AG09309 (cell line): Measurements from ENCODE around the gene TMBIM4.
"Not testable (repeated sequence)": the region's sequence is repeated elsewhere in the genome, so short reads cannot be mapped to it uniquely, and the experiment has no call there.

Source experiments
- DNase-seq: peaks from one replicate; pipeline ENCODE4 v3.0.0-alpha.2; 2010; ENCODE audit warnings: low read depth
- H3K4me3 ChIP-seq: 2 replicates; pipeline ENCODE4 v1.5.1; 2011; ENCODE audit warnings: mild to moderate bottlenecking, low read depth, low read length, moderate library complexity; ENCODE audit not compliant: control insufficient read depth
- TF ChIP-seq, protein P1 (sequence below): IDR thresholded peaks from 2 replicates; pipeline ENCODE4 v1.5.1; 2011; ENCODE audit warnings: mild to moderate bottlenecking, low read depth, low read length, inconsistent platforms; ENCODE audit not compliant: insufficient read depth, control insufficient read depth; ENCODE audit errors: missing control alignments

Gene TMBIM4, protein sequence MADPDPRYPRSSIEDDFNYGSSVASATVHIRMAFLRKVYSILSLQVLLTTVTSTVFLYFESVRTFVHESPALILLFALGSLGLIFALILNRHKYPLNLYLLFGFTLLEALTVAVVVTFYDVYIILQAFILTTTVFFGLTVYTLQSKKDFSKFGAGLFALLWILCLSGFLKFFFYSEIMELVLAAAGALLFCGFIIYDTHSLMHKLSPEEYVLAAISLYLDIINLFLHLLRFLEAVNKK

DNA sequence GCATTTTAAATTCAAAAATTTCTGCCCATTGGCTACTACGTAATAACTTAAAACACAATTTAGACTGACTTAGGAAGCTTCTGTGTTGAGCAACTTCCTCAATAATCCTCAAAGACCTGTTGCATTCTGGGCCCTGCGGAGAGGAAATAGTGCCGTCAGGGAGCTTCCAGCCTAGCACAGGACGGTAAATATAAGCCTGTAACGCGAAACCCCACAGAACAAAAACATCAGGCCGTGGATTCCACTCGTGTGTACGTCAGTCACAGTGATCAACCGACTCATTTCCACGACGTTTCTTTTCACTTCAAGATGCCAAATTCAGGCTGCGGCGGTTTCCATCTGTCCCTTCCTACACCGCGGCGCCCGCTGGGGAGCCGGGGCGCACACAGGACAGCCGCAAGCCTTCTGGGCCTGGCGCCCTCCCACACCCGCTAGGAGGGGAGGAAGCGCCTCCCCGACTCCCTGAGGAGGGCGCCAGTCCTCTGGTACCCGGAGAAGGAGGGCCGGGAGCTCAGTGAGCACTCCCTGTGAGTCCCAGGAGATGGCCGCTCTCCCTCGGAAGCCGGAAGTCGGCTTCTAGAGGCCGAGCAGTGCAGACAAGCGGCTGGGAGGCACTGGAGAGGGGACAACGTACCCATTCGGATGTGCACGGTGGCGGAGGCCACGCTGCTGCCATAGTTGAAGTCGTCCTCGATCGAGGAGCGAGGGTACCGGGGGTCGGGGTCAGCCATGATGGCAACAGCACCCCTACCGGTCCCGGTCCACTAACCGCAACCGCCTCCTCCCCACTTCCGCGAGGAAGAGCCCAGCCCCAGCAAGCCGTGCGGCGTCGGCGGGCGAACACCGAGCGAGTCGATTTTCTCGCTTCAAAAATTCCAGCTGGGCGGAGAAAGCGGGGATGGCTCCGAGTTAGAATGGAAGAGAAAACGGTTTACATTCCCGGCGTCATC is at the start of gene TMBIM4:
Gene TMBIM4, minus strand, starts transcription at position 776 of the 950 bp plus-strand sequence. Its CDS starts 45 bp downstream, at position 731.
- DNase-seq, result peak; percentile 77
- peak within 1 kb of the TSS; percentile 79 for H3K4me3 ChIP-seq
- TF ChIP-seq, protein P1, sequence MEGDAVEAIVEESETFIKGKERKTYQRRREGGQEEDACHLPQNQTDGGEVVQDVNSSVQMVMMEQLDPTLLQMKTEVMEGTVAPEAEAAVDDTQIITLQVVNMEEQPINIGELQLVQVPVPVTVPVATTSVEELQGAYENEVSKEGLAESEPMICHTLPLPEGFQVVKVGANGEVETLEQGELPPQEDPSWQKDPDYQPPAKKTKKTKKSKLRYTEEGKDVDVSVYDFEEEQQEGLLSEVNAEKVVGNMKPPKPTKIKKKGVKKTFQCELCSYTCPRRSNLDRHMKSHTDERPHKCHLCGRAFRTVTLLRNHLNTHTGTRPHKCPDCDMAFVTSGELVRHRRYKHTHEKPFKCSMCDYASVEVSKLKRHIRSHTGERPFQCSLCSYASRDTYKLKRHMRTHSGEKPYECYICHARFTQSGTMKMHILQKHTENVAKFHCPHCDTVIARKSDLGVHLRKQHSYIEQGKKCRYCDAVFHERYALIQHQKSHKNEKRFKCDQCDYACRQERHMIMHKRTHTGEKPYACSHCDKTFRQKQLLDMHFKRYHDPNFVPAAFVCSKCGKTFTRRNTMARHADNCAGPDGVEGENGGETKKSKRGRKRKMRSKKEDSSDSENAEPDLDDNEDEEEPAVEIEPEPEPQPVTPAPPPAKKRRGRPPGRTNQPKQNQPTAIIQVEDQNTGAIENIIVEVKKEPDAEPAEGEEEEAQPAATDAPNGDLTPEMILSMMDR, result peak; percentile 55

DNA sequence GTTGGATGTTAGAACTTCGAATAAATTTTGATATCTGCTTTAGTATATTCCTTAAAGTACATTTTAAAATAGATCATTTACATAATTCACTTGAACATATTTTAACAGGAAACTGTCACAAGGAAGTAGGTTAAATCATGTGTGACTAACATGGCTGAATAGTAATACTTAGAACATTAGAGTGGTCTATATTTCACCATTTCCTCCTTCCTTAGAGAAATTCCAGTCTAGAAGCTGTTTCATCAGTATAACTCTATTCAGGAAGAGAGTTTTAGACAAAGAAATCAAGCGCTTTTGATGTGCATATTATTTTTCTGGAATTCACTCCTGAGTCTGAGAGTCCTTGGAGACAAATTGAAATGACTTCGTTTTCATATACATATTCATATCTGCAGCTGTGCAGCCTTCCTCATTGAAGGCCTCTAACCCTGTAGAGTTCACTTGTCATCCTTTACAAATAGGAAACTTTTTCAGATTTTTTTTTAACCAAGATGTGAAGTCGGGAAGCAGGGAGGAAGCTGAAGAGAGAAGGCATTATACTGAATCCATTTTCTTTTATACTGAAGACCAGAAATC is 47.6 kb upstream of the TMBIM4 start:
- no peak for DNase-seq
- no peak overlapping the region for H3K4me3 ChIP-seq
- TF ChIP-seq, protein P1, result no peak

DNA sequence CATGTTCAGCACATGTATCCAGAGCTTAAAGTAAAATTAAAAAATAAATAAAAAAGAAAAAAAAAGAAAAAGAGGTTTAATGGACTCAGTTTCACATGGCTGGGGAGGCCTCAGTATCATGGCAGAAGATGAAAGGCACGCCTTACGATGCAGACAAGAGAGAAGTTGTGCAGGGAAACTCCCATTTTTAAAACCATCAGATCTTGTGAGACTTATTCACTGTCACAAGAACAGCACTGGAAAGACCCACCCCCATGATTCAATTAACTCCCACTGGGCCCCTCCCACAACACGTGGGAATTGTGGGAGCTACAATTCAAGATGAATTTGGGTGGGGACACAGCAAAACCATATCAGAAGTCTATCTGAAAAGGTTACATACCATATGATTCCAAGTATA is 43.2 kb upstream of the TMBIM4 start:
- DNase-seq, H3K4me3 ChIP-seq: not testable (repeated sequence)

DNA sequence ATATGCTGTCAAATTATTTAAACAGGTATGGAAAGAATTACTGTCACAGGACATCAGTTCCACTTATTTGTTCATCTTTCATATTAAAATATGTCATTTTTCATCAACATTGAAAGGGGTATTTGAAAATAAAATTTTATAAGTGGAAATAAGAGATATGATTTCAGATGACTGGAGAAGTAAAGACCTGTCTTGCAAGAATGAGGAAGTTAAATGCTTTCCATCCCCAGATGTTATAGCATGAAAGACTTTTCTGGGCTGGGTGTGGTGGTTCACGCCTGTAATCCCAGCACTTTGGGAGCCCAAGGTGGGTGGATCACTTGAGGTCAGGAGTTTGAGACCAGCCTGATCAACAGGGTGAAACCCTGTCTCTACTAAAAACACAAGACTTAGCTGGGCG is 41.8 kb upstream of the TMBIM4 start:
- not testable (repeated sequence) for DNase-seq, H3K4me3 ChIP-seq

DNA sequence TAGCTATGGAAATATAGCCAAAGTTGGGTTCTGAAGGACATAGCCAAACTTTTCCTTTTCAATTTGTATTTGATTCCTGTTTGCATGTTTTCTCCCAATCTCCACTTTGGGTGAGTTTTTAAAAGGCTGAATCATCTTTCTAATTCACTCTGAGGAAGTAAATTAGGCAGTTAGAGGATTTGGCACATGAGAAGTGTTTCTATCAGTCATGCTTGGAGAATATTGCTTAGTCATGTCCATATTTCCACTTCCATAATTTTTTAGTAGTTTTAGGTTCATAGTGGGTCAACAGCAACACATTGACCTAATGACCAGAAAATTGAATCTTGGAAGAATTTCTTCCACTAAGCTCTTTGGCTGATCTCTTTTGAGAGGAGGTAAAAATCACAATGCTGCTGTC is 41.0 kb upstream of the TMBIM4 start:
- no peak for DNase-seq
- TF ChIP-seq, protein P1, result no peak
- H3K4me3 ChIP-seq, result no peak overlapping the region

DNA sequence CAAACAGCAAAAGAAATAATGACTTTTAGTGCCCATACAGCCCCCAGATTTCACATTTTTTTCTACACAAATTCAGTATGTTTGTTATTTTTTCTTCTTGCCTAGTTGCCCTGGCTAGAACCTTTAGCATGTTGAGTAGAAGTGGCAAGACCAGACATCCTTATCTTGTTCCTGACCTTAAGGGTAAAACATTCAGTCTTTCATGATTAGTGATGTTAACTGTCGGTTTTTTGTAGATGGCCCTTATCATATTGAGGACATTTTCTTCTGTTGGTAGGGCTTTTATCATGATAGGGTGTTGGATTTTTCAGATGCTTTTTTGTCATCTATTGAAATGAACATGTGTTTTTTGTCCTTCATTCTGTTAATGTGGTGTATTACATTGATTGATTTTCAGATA is 36.3 kb upstream of the TMBIM4 start:
- H3K4me3 ChIP-seq, result no peak overlapping the region
- TF ChIP-seq, protein P1, result no peak
- no peak for DNase-seq

DNA sequence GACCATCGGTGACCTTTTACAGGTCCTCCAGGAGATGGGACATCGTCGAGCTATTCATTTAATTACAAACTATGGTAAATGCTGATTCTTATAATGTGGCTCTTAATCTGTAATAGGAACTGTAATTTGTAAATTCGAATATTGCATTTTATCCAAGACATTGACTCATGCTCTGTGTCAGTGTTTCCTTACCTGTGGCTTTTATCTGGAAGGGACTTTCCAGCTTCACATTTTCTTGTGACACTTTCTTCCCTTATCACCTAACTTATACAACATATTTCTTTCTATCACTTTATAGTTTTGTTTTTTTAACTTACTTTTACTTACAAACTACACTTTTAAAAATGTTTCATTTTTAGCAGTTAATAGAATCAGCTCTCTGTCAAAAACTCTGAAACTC is 34.0 kb upstream of the TMBIM4 start:
- no peak for DNase-seq
- H3K4me3 ChIP-seq, result no peak overlapping the region
- TF ChIP-seq, protein P1, result no peak
